Stimulated activated memory B cell treated with anti-CD40 and anti-IgM and Interleukin-4, amounts not matched to agents 10 μg/mL and 1 μg/mL and 100 μg/mL, for 72 hours (primary cell): ENCODE results near the gene SPACDR.
A peak's percentile ranks its signal among the peaks of the same experiment; 100 is the strongest.
"Not testable (repeated sequence)": the region's sequence is repeated elsewhere in the genome, so short reads cannot be mapped to it uniquely, and the experiment has no call there.

Experiments used
- ATAC-seq: fragments of 150-1000 bp; cut with Tn5 transposase; 2 replicates; pipeline ENCODE4 v1.10.0; 2021
- H3K27ac Mint-ChIP-seq: one replicate; pipeline ENCODE4 v1.8.0; 2022; ENCODE audit warnings: mild to moderate bottlenecking, mixed read lengths
- H3K27me3 Mint-ChIP-seq: one replicate; pipeline ENCODE4 v1.8.0; 2022; ENCODE audit warnings: mixed read lengths
- H3K36me3 Mint-ChIP-seq: one replicate; pipeline ENCODE4 v1.8.0; 2022; ENCODE audit warnings: mixed read lengths
- H3K4me1 Mint-ChIP-seq: one replicate; pipeline ENCODE4 v1.8.0; 2022; ENCODE audit warnings: mixed read lengths
- H3K4me3 Mint-ChIP-seq: one replicate; pipeline ENCODE4 v1.8.0; 2022; ENCODE audit warnings: mild to moderate bottlenecking, moderate library complexity, mixed read lengths
- H3K9me3 Mint-ChIP-seq: one replicate; pipeline ENCODE4 v1.8.0; 2022; ENCODE audit warnings: mixed read lengths

The SPACDR gene

GRCh38 chr7:100457033-100457432 lies 7.0 kb downstream of the SPACDR start:
- no peak for ATAC-seq
- Mint-ChIP-seq H3K4me3 (no peak overlapping the region), H3K27me3 (no peaks in the 10 kb centered on the region), H3K36me3 (peaks cover 13% of the 10 kb centered on the region), H3K27ac (no peak overlapping the region), H3K4me1 (peaks cover 7% of the 10 kb centered on the region), H3K9me3 (no peaks in the 10 kb centered on the region)

DNA sequence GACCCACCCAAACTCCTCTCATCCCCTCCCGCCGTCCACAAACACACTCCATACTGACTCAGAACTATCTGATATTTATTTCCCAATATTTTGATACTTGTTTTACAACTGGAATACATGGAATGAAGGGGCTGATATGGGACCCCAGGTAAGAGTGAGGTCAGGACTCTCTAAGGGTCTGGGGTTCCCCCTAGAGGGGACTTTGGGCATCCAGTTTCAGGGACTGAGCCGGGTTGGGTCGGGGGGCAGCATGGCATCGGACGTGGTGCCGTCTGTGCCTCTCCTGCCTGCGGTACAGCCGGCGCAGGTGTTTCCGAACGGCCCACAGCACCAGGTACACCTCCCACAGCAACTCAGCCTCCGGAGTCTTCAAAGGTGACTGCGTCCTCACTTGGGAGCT lies 7.5 kb downstream of the SPACDR start:
- no peaks in the 10 kb centered on the region for H3K27me3 Mint-ChIP-seq
- H3K4me3 Mint-ChIP-seq = no peak overlapping the region
- peaks cover 13% of the 10 kb centered on the region for H3K36me3 Mint-ChIP-seq
- H3K4me1 Mint-ChIP-seq = peaks cover 7% of the 10 kb centered on the region
- no peak overlapping the region for H3K27ac Mint-ChIP-seq
- no peak for ATAC-seq
- no peaks in the 10 kb centered on the region for H3K9me3 Mint-ChIP-seq

DNA sequence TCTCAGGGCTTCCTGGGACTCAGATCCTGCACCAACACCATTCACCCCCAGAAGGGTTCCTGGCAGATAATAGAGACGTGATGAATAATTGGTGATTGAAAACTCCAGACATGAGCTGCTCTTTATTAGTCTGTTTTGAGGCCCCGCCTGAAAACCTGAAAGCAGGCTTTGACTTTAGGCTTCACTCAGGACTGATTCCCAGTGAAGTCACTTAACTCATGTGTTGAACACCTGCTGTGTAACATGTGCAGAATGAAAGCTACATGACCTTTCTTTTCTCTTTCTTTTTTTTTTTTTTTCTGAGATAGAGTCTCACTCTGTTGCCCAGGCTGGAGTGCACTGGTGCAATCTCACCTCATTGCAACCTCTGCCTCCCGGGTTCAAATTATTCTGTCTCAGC lies 8.9 kb downstream of the SPACDR start:
- H3K4me3 Mint-ChIP-seq = no peak overlapping the region

DNA sequence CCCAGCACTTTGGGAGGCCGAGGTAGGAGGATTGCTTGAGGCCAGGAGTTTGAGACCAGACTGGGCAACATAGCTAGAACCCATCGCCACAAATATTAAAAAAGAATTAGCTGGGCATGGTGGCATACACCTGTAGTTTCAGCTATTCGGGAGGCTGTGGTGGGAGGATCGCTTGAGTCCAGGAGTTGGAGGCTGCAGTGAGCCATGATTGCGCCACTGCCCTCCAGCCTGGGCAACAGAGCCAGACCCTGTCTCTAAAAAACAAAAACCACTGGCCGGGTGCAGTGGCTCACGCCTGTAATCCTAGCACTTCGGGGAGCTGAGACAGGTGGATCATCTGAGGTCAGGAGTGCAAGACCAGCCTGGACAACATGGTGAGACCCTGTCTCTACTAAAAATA lies 10.2 kb downstream of the SPACDR start:
- ATAC-seq, H3K4me3 Mint-ChIP-seq, H3K27ac Mint-ChIP-seq, H3K36me3 Mint-ChIP-seq, H3K27me3 Mint-ChIP-seq, H3K9me3 Mint-ChIP-seq: not testable (repeated sequence)
- H3K4me1 Mint-ChIP-seq = peaks cover 18% of the 10 kb centered on the region

More for the DNA sequence above, 8.9 kb downstream of the SPACDR start:
- ATAC-seq = no peak
- H3K27ac Mint-ChIP-seq = no peak overlapping the region
- H3K9me3 Mint-ChIP-seq = no peaks in the 10 kb centered on the region
- peaks cover 17% of the 10 kb centered on the region for H3K4me1 Mint-ChIP-seq
- peaks cover 13% of the 10 kb centered on the region for H3K36me3 Mint-ChIP-seq
- H3K27me3 Mint-ChIP-seq = no peaks in the 10 kb centered on the region

DNA sequence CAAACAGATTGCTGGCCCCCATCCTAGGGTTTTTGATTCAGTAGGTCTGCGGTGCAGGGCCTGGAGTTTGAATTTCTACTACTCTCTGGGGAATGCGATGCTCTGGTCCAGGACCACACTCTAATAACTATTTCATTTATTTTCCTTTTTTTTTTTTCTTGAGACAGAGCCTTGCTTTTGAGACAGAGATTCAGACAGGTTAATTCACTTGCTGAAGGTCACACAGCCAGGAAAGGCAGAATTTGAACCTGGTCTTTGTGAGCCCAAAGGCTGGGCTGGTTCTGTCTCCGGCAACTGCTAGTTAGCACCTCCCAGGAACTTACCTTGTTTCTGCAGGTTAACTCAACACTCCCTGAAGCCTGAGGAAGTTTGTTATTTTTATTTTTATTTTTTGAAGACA lies 11.5 kb downstream of the SPACDR start:
- Mint-ChIP-seq H3K4me1 (peaks cover 18% of the 10 kb centered on the region), H3K9me3 (no peaks in the 10 kb centered on the region), H3K36me3 (no peaks in the 10 kb centered on the region), H3K27me3 (no peaks in the 10 kb centered on the region), H3K4me3 (no peak overlapping the region), H3K27ac (no peak overlapping the region)
- no peak for ATAC-seq

DNA sequence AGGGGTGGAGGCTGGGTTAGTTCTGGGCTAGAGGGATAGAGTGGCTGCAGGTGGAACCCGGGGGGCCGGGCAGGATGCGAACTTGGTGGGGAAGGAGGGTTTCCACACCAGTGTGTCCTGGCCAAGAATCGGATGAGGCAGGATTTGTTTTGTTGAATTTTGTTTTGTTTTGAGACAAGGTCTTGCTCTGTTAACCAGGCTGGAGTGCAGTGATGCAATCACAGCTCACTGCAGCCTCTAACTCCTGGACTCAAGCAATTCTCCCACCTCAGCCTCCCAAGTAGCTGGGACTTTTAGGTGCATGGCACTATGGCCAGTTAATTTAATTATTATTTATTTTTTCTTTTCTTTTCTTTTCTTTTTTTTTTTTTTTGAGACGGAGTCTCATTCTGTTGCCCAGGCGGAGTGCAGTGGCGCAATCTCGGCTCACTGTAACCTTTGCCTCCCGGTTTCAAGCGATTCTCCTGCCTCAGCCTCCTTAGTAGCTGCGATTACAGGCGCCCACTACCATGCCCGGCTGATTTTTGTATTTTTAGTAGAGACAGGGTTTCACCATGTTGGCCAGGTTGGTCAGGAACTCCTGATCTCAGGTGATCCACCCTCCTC lies 14.8 kb downstream of the SPACDR start:
- no peak for ATAC-seq
- no peaks in the 10 kb centered on the region for H3K27me3 Mint-ChIP-seq
- H3K27ac Mint-ChIP-seq = no peak overlapping the region
- peaks cover 29% of the 10 kb centered on the region for H3K4me1 Mint-ChIP-seq
- peak overlapping the region; percentile 18 for H3K4me3 Mint-ChIP-seq
- no peaks in the 10 kb centered on the region for H3K9me3 Mint-ChIP-seq
- H3K36me3 Mint-ChIP-seq = no peaks in the 10 kb centered on the region

DNA sequence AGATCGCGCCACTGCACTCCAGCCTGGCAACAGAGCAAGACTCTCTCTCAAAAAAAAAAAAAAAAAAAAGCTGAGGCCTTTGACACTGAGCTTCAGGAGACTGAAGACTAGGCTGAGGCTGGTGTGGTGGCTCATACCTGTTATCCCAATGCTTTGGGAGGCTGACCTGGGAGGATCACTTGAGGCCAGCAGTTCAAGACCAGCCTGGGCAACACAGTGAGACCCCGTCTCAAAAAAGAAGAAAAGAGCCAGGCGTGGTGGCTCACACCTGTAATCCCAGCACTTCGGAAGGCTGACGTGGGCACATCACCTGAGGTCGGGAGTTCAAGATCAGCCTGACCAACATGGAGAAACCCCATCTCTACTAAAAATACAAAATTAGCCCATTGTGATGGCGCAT lies 16.7 kb downstream of the SPACDR start:
- not testable (repeated sequence) for ATAC-seq

DNA sequence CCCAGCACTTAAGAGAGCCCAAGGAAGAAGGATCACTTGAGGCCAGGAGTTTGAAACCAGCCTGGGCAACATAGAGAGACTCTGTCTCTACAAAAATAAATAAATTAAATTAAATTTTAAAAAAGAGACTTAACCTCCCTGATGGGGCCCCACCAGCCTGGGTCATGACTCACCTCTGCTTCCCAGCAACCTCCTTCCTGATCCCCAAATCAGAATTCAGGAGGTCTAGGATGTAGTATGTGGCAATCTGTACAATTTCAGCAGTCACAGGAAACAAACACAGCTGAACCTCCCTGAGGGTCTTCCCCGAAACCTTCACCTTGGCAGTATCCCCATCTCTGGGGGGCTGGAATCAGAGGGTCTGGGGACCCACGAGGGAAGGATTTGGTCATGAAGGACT lies 18.0 kb downstream of the SPACDR start:
- Mint-ChIP-seq H3K27ac (peak overlapping the region; percentile 78), H3K4me1 (peaks cover 30% of the 10 kb centered on the region), H3K9me3 (no peaks in the 10 kb centered on the region), H3K36me3 (no peaks in the 10 kb centered on the region), H3K27me3 (no peaks in the 10 kb centered on the region), H3K4me3 (no peak overlapping the region)
- no peak for ATAC-seq

More for the DNA sequence above, 16.7 kb downstream of the SPACDR start:
- H3K4me1 Mint-ChIP-seq = peaks cover 32% of the 10 kb centered on the region
- not testable (repeated sequence) for H3K9me3 Mint-ChIP-seq, H3K36me3 Mint-ChIP-seq, H3K27me3 Mint-ChIP-seq, H3K4me3 Mint-ChIP-seq, H3K27ac Mint-ChIP-seq

DNA sequence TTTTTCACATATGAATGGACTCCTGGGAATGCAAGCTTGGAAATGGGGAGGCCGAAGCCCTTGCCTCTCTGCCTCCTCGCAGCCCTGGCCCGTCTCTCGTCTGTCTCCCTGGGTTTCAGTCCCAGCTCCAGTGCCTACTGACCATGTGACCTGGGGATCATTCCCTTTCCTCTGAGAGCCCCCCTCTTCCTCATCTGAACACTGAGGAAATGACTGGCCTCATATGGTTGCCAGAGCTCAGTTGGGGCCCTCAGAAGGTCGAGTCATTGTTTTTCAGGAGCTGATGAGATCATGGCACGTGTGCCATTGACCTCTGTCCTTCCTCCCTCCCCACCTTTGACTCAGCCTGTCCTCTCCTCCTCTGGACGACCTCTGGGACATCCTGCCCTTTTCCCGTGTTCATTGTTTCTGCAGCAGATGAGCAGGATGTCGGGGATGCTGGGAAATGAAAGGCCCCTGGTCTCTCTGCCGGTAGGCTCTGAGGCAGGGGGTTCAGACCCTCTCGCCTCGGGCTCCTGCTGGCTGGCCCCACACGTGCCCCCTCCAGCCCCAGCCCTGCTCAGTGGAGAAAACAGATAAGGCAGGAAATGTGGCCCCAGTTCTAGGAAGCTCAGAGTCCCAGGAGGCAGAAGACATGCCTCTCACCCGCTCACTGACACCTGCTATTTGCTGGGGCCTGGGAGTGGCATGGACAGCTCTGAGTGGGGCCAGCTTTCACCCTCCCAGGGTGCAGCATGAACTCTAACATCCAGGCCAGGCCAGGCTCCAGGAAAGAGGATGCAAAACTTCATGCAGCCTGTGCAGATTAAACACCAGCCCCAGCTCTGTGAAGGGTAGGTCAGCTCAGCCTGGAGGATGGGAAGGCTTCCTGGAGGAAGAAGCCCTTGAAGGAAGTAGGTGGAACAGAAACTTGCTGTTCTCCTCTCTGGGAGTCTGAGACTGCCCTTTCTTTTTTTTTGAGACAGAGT lies 19.5 kb downstream of the SPACDR start:
- H3K4me3 Mint-ChIP-seq = no peak overlapping the region
- peaks cover 21% of the 10 kb centered on the region for H3K4me1 Mint-ChIP-seq
- H3K9me3 Mint-ChIP-seq = no peaks in the 10 kb centered on the region
- no peaks in the 10 kb centered on the region for H3K27me3 Mint-ChIP-seq
- peak overlapping the region; percentile 78 for H3K27ac Mint-ChIP-seq
- H3K36me3 Mint-ChIP-seq = no peaks in the 10 kb centered on the region
- peak; percentile 78 for ATAC-seq

GRCh38 chr7:100443096-100443840 lies 20.8 kb downstream of the SPACDR start:
- Mint-ChIP-seq H3K36me3 (no peaks in the 10 kb centered on the region), H3K27me3 (no peaks in the 10 kb centered on the region), H3K27ac (peak overlapping the region; percentile 48), H3K4me3 (no peak overlapping the region), H3K4me1 (peaks cover 21% of the 10 kb centered on the region), H3K9me3 (no peaks in the 10 kb centered on the region)
- ATAC-seq = no peak

DNA sequence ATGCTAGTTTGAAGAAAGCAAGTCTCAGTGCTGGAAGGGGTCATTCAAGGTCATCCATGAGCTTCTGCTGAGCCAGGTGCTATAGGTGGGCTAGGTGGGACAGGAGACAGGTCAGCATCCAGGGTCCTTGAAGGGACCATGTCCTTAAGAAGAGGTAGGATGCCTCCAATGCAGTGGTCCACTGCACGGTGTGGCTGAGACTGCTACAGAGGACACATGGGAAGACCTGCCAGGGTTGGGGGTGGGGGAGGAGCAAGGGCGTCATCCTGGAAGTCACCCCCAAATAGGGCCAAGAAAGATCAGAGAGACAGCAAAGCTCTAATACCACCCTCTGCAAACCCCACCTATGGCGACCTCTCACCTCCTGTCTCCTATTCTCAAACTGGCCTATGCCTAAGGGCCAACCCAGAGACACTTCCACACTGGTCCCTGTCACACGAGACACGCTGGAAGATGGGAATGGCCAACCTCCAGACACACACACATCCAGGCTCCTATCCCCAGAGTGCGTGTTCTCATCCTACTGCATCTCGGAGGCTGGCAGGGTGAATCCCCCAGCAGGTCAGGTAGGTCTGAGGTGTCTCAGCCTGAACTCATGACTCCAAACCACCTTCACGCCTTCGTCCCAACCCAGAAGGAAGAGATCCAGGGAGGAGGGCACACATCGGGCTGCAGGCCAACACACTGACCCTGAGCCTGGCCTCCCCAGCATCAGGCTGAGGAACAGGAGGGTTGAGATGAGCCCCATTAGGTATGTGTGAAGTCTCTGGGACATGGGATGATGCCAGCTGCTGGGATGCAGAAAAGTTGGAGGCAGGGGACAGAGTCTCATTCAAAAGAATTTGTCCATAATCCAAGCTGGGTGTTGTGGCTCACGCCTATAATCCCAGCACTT lies 22.2 kb downstream of the SPACDR start:
- Mint-ChIP-seq H3K9me3 (no peaks in the 10 kb centered on the region), H3K27ac (no peak overlapping the region), H3K4me1 (peaks cover 21% of the 10 kb centered on the region), H3K36me3 (no peaks in the 10 kb centered on the region), H3K27me3 (no peaks in the 10 kb centered on the region), H3K4me3 (no peak overlapping the region)
- ATAC-seq = no peak

GRCh38 chr7:100439244-100439643 lies 24.8 kb downstream of the SPACDR start:
- Mint-ChIP-seq H3K4me1 (peaks cover 15% of the 10 kb centered on the region), H3K36me3 (peaks cover 19% of the 10 kb centered on the region)
- not testable (repeated sequence) for H3K4me3 Mint-ChIP-seq, H3K27me3 Mint-ChIP-seq, H3K27ac Mint-ChIP-seq, ATAC-seq, H3K9me3 Mint-ChIP-seq

- Mint-ChIP-seq H3K4me1 (peaks cover 18% of the 10 kb centered on the region), H3K36me3 (peaks cover 24% of the 10 kb centered on the region)
- not testable (repeated sequence) for H3K27ac Mint-ChIP-seq, H3K9me3 Mint-ChIP-seq, ATAC-seq, H3K27me3 Mint-ChIP-seq, H3K4me3 Mint-ChIP-seq
Measured at GRCh38 chr7:100438731-100439130, 25.3 kb downstream of the SPACDR start.

GRCh38 chr7:100438172-100438571 lies 25.9 kb downstream of the SPACDR start:
- Mint-ChIP-seq H3K9me3 (no peaks in the 10 kb centered on the region), H3K36me3 (peaks cover 29% of the 10 kb centered on the region), H3K27me3 (no peaks in the 10 kb centered on the region), H3K27ac (no peak overlapping the region), H3K4me3 (peak overlapping the region; percentile 30), H3K4me1 (peaks cover 24% of the 10 kb centered on the region)
- ATAC-seq = no peak
